Panc1 (cell line): ENCODE data around the gene ZNF484.

Experiments
- POLR2AphosphoS5 ChIP-seq: IDR thresholded peaks from 2 replicates; pipeline ENCODE4 v1.6.1; 2012; ENCODE audit warnings: mild to moderate bottlenecking, low read depth, low read length, moderate library complexity
- SIN3A ChIP-seq: IDR thresholded peaks from 2 replicates; pipeline ENCODE4 v1.6.1; 2012; ENCODE audit warnings: low read depth, mild to moderate bottlenecking, low read length, moderate library complexity, borderline replicate concordance; ENCODE audit not compliant: insufficient read depth
- TF ChIP-seq, protein P1 (sequence below), 2 experiments: IDR thresholded peaks; 2 replicates each; pipeline ENCODE4 v1.6.1; 2011 to 2012; ENCODE audit warnings: low read depth in 2 of 2, control low read depth in 1 of 2, low read length in 1 of 2, mild to moderate bottlenecking in 1 of 2, moderate library complexity in 1 of 2; ENCODE audit not compliant: insufficient read depth in 1 of 2
- TF ChIP-seq, protein P2 (sequence below): fragments of 450-650 bp; IDR thresholded peaks from 2 replicates; pipeline ENCODE4 v1.5.1; 2017; ENCODE audit warnings: mild to moderate bottlenecking

DNA sequence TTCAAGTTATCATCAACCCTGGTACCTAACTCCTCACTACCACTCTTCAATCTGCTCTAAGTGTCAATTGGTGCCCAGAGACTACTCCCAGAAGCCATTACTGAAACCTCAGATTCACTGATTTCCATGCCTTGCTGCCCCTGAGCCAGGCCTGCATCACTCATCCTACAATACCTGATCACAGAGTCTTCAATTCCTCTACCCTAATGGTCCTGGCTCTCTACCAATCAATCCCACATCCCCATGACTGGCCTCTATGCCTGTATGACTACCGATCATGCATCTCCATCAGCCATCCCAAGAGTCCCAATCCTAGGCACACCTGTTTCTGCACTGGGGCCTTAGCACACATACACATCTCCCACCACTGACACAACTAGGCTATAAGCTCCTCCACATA, 2.5 kb downstream of the ZNF484 start:
- TF ChIP-seq, protein P1, sequence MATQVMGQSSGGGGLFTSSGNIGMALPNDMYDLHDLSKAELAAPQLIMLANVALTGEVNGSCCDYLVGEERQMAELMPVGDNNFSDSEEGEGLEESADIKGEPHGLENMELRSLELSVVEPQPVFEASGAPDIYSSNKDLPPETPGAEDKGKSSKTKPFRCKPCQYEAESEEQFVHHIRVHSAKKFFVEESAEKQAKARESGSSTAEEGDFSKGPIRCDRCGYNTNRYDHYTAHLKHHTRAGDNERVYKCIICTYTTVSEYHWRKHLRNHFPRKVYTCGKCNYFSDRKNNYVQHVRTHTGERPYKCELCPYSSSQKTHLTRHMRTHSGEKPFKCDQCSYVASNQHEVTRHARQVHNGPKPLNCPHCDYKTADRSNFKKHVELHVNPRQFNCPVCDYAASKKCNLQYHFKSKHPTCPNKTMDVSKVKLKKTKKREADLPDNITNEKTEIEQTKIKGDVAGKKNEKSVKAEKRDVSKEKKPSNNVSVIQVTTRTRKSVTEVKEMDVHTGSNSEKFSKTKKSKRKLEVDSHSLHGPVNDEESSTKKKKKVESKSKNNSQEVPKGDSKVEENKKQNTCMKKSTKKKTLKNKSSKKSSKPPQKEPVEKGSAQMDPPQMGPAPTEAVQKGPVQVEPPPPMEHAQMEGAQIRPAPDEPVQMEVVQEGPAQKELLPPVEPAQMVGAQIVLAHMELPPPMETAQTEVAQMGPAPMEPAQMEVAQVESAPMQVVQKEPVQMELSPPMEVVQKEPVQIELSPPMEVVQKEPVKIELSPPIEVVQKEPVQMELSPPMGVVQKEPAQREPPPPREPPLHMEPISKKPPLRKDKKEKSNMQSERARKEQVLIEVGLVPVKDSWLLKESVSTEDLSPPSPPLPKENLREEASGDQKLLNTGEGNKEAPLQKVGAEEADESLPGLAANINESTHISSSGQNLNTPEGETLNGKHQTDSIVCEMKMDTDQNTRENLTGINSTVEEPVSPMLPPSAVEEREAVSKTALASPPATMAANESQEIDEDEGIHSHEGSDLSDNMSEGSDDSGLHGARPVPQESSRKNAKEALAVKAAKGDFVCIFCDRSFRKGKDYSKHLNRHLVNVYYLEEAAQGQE (IDR thresholded peaks at IDR 0.05; ENCODE audit: insufficient read depth in 1 of 2, low read depth in 2 of 2, low read length in 1 of 2): no peak
- TF ChIP-seq, protein P2, sequence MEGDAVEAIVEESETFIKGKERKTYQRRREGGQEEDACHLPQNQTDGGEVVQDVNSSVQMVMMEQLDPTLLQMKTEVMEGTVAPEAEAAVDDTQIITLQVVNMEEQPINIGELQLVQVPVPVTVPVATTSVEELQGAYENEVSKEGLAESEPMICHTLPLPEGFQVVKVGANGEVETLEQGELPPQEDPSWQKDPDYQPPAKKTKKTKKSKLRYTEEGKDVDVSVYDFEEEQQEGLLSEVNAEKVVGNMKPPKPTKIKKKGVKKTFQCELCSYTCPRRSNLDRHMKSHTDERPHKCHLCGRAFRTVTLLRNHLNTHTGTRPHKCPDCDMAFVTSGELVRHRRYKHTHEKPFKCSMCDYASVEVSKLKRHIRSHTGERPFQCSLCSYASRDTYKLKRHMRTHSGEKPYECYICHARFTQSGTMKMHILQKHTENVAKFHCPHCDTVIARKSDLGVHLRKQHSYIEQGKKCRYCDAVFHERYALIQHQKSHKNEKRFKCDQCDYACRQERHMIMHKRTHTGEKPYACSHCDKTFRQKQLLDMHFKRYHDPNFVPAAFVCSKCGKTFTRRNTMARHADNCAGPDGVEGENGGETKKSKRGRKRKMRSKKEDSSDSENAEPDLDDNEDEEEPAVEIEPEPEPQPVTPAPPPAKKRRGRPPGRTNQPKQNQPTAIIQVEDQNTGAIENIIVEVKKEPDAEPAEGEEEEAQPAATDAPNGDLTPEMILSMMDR: no peak
- TF ChIP-seq POLR2AphosphoS5 (no peak), SIN3A (no peak)
